NT2/D1 (cell line): ENCODE data around the gene BZW2.

ENCODE experiments used
- DNase-seq: peaks from one replicate; pipeline ENCODE4 v3.0.0-alpha.2; 2011; ENCODE audit warnings: low read depth, low spot score
- H3K27me3 ChIP-seq: 2 replicates; pipeline ENCODE4 v1.6.0; 2011; ENCODE audit warnings: mild to moderate bottlenecking; ENCODE audit not compliant: insufficient read length, insufficient read depth
- H3K36me3 ChIP-seq: 2 replicates; pipeline ENCODE4 v1.6.1; 2011; ENCODE audit warnings: mild to moderate bottlenecking, low read length, mixed read lengths; ENCODE audit not compliant: insufficient read depth, insufficient read length
- H3K4me1 ChIP-seq: 2 replicates; pipeline ENCODE4 v1.5.1; 2011; ENCODE audit not compliant: insufficient read depth, insufficient read length
- H3K4me3 ChIP-seq: 2 replicates; pipeline ENCODE4 v1.5.1; 2011; ENCODE audit warnings: low read depth; ENCODE audit not compliant: insufficient read length
- H3K9ac ChIP-seq: 2 replicates; pipeline ENCODE4 v1.6.0; 2011; ENCODE audit warnings: low read depth; ENCODE audit not compliant: insufficient read length
- H3K9me3 ChIP-seq: 2 replicates; pipeline ENCODE4 v1.5.1; 2011; ENCODE audit warnings: mild to moderate bottlenecking, low read length; ENCODE audit not compliant: insufficient read depth
- SUZ12 ChIP-seq: IDR thresholded peaks from 2 replicates; pipeline ENCODE4 v1.6.1; 2011; ENCODE audit not compliant: insufficient read length, insufficient read depth; ENCODE audit errors: extremely low read depth
- YY1 ChIP-seq: IDR thresholded peaks from 2 replicates; pipeline ENCODE4 v1.6.1; 2011; ENCODE audit not compliant: insufficient read length, insufficient read depth
- ZNF274 ChIP-seq: IDR thresholded peaks from 2 replicates; pipeline ENCODE4 v1.6.1; 2011; ENCODE audit warnings: mild to moderate bottlenecking, low read depth, low read length

Gene BZW2

DNA sequence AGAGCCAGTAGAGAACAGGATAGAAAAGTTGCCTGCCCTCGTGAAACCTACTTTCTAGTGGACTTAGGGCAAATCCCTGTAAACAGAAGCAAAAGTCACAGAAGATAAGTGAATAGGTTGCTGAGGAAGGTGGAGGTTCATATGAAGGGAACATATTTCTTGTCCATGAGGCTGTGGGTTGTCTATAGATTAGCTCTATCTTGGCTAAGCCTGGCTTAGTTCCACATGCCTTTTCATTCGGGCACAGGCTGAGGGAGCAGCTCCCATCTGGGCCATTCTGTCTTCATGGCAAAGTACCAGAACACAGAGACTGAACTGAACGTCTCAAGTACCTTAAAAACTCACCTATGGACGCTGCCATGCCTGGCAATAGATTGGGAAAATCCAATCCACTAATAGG is 45.3 kb downstream of the BZW2 start:
- Histone ChIP-seq H3K36me3 (peaks cover 53% of the 10 kb centered on the region), H3K9me3 (no peaks in the 10 kb centered on the region), H3K4me1 (no peaks in the 10 kb centered on the region), H3K4me3 (no peak overlapping the region), H3K27me3 (no peaks in the 10 kb centered on the region), H3K9ac (no peak overlapping the region)
- TF ChIP-seq ZNF274 (no peak), SUZ12 (no peak), YY1 (no peak)
- DNase-seq = no peak

DNA sequence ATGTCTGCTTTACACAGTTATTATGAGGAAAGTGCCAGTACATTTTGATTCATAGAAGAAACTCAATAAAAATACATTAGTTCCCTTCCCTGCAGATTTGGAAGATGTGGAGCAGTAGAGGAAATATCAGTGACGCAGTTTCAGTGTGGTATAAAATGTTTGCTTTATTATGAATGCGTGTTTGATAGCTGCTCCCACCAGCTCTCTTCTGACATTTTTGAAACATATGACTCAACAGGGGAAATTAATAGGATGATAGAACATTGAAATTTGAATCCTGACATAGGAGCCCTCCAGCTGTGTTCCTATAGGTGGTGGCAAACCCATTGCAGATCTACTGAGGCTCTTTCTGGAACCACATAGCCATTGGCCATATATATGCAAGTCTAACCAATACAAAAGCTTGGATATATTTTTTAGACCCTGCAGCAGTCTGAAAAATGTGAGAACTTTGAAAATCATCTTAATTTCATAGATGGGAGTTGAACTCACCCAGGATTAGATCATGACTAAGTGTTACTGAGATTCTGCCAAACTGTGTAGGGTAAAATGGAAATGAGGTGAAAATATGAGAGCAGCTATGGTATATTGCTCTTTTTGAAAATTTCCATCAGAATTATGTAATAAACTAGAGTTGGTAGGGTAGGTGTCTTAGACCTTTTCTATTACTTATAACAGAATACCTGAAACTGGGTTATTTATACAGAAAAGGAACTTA is 47.8 kb downstream of the BZW2 start:
- TF ChIP-seq YY1 = no peak
- no peak for TF ChIP-seq SUZ12
- no peak for TF ChIP-seq ZNF274
- no peaks in the 10 kb centered on the region for H3K4me1 ChIP-seq

DNA sequence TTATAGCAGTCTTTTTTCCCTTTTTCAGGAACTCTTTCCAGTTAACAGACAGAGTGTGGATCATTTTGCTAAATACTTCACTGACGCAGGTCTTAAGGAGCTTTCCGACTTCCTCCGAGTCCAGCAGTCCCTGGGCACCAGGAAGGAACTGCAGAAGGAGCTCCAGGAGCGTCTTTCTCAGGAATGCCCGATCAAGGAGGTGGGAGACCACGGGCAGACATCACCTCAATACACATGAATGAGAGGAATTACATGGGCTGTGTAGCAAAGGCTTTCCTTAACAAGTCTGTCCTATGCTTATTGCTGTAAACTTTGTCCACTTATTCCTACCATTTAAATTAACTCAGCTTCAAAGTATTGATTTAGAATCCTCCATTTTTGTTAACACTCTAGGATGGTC is 48.8 kb downstream of the BZW2 start:
- Histone ChIP-seq H3K4me1 (no peaks in the 10 kb centered on the region), H3K27me3 (no peaks in the 10 kb centered on the region), H3K9ac (no peak overlapping the region), H3K9me3 (no peaks in the 10 kb centered on the region), H3K4me3 (no peak overlapping the region), H3K36me3 (peaks cover 68% of the 10 kb centered on the region)
- no peak for TF ChIP-seq SUZ12
- no peak for TF ChIP-seq YY1
- no peak for TF ChIP-seq ZNF274
- no peak for DNase-seq

More for the DNA sequence above, 47.8 kb downstream of the BZW2 start:
- Histone ChIP-seq H3K9me3 (no peaks in the 10 kb centered on the region), H3K4me3 (no peak overlapping the region), H3K9ac (no peak overlapping the region), H3K36me3 (peaks cover 61% of the 10 kb centered on the region), H3K27me3 (no peaks in the 10 kb centered on the region)
- DNase-seq = no peak

DNA sequence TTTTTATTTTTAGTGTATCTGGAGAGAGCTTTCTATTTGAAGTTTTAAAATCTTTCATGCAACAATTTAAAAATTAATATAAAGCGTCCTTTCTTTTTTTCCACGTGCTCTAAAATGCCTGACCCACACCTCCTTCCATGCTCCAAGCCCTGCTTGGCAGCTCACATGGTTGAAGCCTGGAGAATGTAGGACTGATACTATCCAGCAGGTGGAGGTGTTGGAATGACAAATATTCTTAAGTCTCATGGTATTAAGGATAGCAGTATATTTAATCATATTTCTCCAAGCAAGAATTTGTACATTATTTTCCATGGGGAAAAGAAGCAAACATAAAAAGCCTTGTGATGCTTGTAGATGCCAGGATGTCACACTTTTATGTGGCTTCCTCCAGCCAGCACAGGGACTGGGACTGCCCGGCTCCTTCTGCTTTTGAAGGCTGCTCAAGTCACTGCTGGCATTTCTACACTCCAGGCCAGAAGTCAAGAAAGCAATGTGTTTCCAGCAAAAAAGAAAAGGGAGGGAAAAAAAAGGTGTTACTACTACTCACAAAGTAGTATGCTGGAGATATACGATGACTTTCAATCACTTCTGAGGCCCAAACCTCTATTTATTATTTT is 49.7 kb downstream of the BZW2 start:
- no peak overlapping the region for H3K9ac ChIP-seq
- no peak overlapping the region for H3K4me3 ChIP-seq
- H3K36me3 ChIP-seq = peaks cover 72% of the 10 kb centered on the region
- no peaks in the 10 kb centered on the region for H3K4me1 ChIP-seq
- H3K9me3 ChIP-seq = no peaks in the 10 kb centered on the region
- DNase-seq = peak; percentile 57
- H3K27me3 ChIP-seq = no peaks in the 10 kb centered on the region
- no peak for TF ChIP-seq YY1
- TF ChIP-seq ZNF274 = no peak
- no peak for TF ChIP-seq SUZ12

DNA sequence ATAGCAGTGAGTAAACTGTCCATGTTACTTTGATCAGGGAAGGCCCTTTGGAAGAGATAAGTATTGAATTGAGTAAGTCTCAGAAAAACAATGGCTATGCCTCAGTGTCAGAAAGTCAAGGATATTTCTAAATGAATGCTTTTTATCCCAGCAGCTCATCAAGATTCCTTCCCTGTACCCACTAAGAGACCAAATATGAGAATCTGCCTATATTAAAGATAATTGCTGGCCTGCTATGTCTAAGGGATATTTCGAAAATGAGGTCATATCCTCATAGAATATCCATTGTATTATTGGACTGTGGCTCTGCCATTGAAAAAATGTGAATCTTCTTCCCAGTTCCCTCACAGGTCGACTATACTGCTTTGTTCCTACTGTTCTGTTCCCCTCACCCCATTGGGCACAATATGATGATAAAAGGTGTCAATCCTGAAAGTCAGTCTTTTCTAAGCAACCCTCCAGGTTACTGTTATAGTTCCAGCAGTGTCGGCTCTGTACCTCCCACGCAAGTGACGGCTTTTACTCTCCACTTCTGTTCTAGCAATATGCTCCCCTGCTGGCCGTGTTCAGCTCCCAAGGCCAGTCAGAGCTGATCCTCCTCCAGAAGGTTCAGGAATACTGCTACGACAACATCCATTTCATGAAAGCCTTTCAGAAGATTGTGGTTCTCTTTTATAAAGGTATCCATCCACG is 51.7 kb downstream of the BZW2 start:
- no peak overlapping the region for H3K9ac ChIP-seq
- H3K9me3 ChIP-seq = no peaks in the 10 kb centered on the region
- no peaks in the 10 kb centered on the region for H3K27me3 ChIP-seq
- TF ChIP-seq SUZ12 (no peak), ZNF274 (no peak), YY1 (no peak)
- no peaks in the 10 kb centered on the region for H3K4me1 ChIP-seq
- DNase-seq = no peak
- no peak overlapping the region for H3K4me3 ChIP-seq
- H3K36me3 ChIP-seq = peaks cover 65% of the 10 kb centered on the region

DNA sequence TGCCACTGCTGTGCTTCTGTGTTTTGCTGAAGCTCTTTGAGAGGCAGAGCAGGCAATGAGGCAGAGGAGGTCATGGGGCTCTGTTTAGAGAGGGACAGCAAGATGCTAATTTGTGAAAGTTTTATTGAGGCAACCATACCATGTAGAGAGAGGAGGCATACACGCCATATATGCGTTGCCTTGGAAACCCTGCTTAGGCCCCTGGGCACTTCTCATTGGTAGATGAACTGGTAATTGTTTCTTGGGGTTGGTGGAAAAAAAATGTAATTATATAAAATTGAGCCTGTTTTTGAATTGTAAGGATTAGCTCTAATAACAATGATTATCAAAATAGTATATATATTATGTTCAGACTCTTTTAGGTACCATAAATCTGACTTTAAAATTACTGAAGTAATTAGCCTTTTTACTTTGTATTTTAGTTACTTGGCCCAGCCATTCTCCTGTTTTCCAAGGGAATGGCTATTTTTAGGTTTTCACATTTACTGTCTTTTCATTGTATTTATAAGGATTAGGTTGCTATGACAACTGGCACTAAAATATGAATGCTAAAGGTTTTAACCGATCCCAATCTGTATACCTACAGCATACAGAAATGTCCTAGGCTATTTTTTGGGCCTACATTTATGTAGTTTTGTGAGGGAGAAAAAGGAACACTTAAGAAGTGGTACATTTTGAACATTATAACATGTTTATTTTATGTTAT is 52.4 kb downstream of the BZW2 start:
- H3K36me3 ChIP-seq = peaks cover 64% of the 10 kb centered on the region

DNA sequence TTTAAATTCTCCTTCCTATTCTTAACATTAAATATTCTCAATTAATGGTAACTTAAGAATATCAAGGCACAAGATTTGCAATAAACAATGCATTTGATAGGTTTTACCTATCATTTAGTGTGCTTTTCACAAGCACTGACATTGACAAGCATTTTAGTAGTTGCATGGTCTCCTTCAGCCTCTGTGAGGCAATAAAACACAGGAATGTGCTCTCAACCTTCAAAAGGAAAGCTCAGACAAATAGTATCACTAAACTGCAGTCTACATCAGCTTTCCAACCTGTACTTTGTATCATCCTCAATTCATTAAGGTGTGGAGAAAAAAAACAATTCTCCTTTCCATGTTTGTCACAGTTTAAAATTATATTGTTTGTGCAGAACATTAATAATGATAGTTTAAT is 56.5 kb downstream of the BZW2 start:
- Histone ChIP-seq H3K36me3 (peaks cover 68% of the 10 kb centered on the region), H3K4me1 (no peaks in the 10 kb centered on the region), H3K4me3 (no peak overlapping the region), H3K27me3 (no peaks in the 10 kb centered on the region), H3K9ac (no peak overlapping the region), H3K9me3 (no peaks in the 10 kb centered on the region)
- TF ChIP-seq ZNF274 (no peak), SUZ12 (no peak), YY1 (no peak)
- DNase-seq = no peak

More for the DNA sequence above, 52.4 kb downstream of the BZW2 start:
- H3K9ac ChIP-seq = no peak overlapping the region
- no peaks in the 10 kb centered on the region for H3K27me3 ChIP-seq
- DNase-seq = no peak
- TF ChIP-seq YY1 (no peak), SUZ12 (no peak), ZNF274 (no peak)
- no peak overlapping the region for H3K4me3 ChIP-seq
- H3K9me3 ChIP-seq = no peaks in the 10 kb centered on the region
- no peaks in the 10 kb centered on the region for H3K4me1 ChIP-seq
